ENCODE data around the gene NR3C2. TPM values are rescaled to one million over a fixed set of nuclear protein-coding genes. Genes with fewer than 3 reads are reported as not detected.

The NR3C2 gene
- total RNA-seq, 1 donor from 2014 or later: 0.54 TPM

- Mint-ChIP-seq H3K27me3 (ENCODE audit: unreplicated experiment) (no peaks in the 10 kb centered on the region), H3K9me3 (ENCODE audit: unreplicated experiment) (no peaks in the 10 kb centered on the region), H3K36me3 (ENCODE audit: low read depth, unreplicated experiment) (no peaks in the 10 kb centered on the region), H3K27ac (ENCODE audit: unreplicated experiment) (no peak overlapping the region), H3K4me1 (ENCODE audit: unreplicated experiment) (peaks cover 4% of the 10 kb centered on the region), H3K4me3 (ENCODE audit: unreplicated experiment) (no peak overlapping the region)
- TF ChIP-seq CTCF (IDR thresholded peaks at IDR 0.05; ENCODE audit: unreplicated experiment): no peak
- no peak for DNase-seq (ENCODE audit: low spot score)
Observed at GRCh38 chr4:148182230-148182911, 259.8 kb downstream of the NR3C2 start.

DNA sequence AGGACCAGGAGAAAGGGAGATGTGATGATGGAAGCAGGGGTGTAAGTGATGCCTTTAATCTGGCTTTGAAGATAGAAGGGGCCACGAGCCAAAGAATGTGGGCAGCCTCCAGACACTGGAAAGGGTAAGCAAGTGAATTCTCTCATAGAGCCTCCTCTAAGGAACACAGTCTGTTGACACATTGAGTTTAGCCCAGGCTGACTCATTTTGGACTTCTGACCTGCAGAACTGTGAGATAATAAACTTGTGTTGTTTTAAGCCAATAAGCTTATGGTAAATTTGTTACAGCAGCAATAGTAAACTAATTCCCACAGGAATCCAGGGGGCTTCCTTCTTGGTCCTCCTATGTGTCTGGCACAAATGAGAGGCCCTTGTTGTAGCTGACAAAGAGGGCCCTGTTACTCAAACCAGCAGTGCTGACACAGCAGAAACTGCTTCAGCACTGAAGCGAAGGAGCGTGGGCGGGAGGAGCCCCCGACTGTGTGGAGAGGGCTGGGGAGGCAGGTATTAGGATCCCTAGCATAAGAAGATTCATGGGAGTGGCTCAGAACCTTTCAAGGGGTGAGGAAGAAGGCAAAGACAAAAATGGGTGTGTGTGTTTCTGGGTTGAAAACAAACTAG lies 268.7 kb downstream of the NR3C2 start:
- no peaks in the 10 kb centered on the region for H3K9me3 Mint-ChIP-seq (ENCODE audit: unreplicated experiment)
- H3K4me3 Mint-ChIP-seq (ENCODE audit: unreplicated experiment): no peak overlapping the region
- H3K4me1 Mint-ChIP-seq (ENCODE audit: unreplicated experiment): no peaks in the 10 kb centered on the region
- no peak for DNase-seq (ENCODE audit: low spot score)
- no peaks in the 10 kb centered on the region for H3K36me3 Mint-ChIP-seq (ENCODE audit: low read depth, unreplicated experiment)
- no peaks in the 10 kb centered on the region for H3K27me3 Mint-ChIP-seq (ENCODE audit: unreplicated experiment)
- no peak overlapping the region for H3K27ac Mint-ChIP-seq (ENCODE audit: unreplicated experiment)
- no peak for TF ChIP-seq CTCF (IDR thresholded peaks at IDR 0.05; ENCODE audit: unreplicated experiment)

DNA sequence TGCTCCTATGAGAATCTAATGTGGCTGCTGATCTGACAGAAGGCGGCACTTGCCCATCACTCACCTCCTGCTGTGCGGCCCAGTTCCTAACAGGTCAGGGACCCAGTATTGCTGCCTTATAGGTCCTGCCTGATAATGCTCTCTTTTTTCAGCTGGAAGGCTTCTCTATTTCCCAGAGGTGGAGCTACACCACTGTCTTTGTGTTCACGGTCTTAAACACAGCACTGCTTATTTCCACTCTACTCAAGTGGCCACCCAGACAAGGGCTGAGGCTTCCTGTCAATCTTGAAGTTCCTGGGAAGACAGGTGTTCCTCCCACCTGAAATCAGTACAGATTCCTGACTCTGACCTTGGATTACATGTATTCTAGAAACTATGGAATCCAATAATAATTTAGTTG lies 270.6 kb downstream of the NR3C2 start:
- Mint-ChIP-seq H3K9me3 (ENCODE audit: unreplicated experiment) (no peaks in the 10 kb centered on the region), H3K4me1 (ENCODE audit: unreplicated experiment) (no peaks in the 10 kb centered on the region), H3K4me3 (ENCODE audit: unreplicated experiment) (no peak overlapping the region), H3K36me3 (ENCODE audit: low read depth, unreplicated experiment) (no peaks in the 10 kb centered on the region), H3K27me3 (ENCODE audit: unreplicated experiment) (no peaks in the 10 kb centered on the region), H3K27ac (ENCODE audit: unreplicated experiment) (no peak overlapping the region)
- no peak for TF ChIP-seq CTCF (IDR thresholded peaks at IDR 0.05; ENCODE audit: unreplicated experiment)
- DNase-seq (ENCODE audit: low spot score): no peak

DNA sequence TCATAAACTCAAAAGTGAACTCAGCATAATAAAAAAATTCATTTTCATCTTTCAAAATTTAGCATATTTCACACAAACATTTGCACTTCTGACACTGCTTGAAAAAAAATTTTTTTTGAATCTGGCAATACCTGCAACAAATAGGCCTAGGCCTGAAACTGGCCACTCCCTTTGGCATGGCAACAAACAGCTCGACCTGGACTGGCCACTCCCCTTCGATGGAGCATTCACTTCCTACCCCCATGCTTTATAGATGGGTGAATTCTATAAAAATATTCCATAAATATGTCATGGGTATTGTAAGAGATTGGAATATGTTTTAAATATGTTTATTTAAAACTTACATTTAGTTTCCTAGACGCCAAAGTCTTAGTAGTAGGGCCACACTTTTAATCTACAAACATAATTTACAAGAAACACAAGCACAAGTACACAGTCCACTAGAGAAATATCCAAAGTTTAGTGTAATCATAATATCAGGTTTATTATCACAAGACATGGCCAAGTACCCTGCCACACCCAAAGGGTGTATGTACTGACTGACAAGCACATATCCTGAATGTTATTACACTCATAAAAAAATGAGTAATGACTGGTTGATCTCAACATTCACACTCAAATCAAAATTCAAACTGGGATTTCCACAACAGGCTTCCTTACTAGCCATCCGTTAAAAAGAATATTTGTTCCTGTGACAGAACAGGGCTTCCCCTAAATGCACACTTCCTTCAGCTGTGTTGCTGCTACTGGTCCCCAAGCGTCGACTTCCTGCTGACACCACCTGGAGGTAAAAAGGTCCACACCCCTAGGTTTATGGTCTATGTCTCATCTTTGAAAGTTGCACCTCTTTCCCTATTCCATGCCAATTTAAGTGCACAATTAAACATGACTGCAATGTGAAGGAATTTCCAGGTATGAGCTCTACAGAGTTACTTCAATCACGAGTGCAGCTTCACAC lies 271.5 kb downstream of the NR3C2 start:
- no peaks in the 10 kb centered on the region for H3K9me3 Mint-ChIP-seq (ENCODE audit: unreplicated experiment)
- H3K4me1 Mint-ChIP-seq (ENCODE audit: unreplicated experiment): no peaks in the 10 kb centered on the region
- H3K27ac Mint-ChIP-seq (ENCODE audit: unreplicated experiment): no peak overlapping the region
- no peak for TF ChIP-seq CTCF (IDR thresholded peaks at IDR 0.05; ENCODE audit: unreplicated experiment)
- no peak overlapping the region for H3K4me3 Mint-ChIP-seq (ENCODE audit: unreplicated experiment)
- no peak for DNase-seq (ENCODE audit: low spot score)
- H3K36me3 Mint-ChIP-seq (ENCODE audit: low read depth, unreplicated experiment): no peaks in the 10 kb centered on the region
- no peaks in the 10 kb centered on the region for H3K27me3 Mint-ChIP-seq (ENCODE audit: unreplicated experiment)
